HEK293T (cell line): ENCODE measurements around the gene C8A.

Source experiments
- CTCF ChIA-PET: fragments of 350-600 bp; formaldehyde crosslinking; extraction: SDS; loops from one replicate; lab custom pipeline; 2021; ENCODE audit warnings: antibody characterized with exemption, inconsistent platforms; lab: Yijun Ruan, JAX
- POLR2A ChIA-PET: fragments of 350-600 bp; formaldehyde crosslinking; extraction: SDS; loops from one replicate; lab custom pipeline; 2020; ENCODE audit warnings: antibody characterized with exemption, inconsistent platforms; lab: Yijun Ruan, JAX
- DNase-seq: peaks from one replicate; pipeline ENCODE4 v3.0.0; 2012; ENCODE audit warnings: mixed read lengths; ENCODE audit errors: extremely low spot score
- ARNT ChIP-seq: fragments of 450-650 bp; IDR thresholded peaks from 2 replicates; pipeline ENCODE4 v1.6.1; 2017; ENCODE audit warnings: mild to moderate bottlenecking
- BHLHE40 ChIP-seq: fragments of 450-650 bp; IDR thresholded peaks from 2 replicates; pipeline ENCODE4 v1.6.1; 2016; ENCODE audit warnings: mild to moderate bottlenecking, moderate library complexity, borderline replicate concordance
- CTBP1 ChIP-seq: fragments of 450-650 bp; IDR thresholded peaks from 2 replicates; pipeline ENCODE4 v1.6.1; 2016; ENCODE audit warnings: borderline replicate concordance
- ELF4 ChIP-seq: fragments of 450-650 bp; IDR thresholded peaks from 2 replicates; pipeline ENCODE4 v1.6.1; 2017; ENCODE audit warnings: antibody characterized with exemption
- FOXA1 ChIP-seq: fragments of 450-650 bp; IDR thresholded peaks from 2 replicates; pipeline ENCODE4 v1.6.1; 2016; ENCODE audit warnings: mild to moderate bottlenecking
- FOXK2 ChIP-seq: fragments of 450-650 bp; IDR thresholded peaks from 2 replicates; pipeline ENCODE4 v1.6.1; 2016; ENCODE audit warnings: mild to moderate bottlenecking
- FOXM1 ChIP-seq: fragments of 450-650 bp; IDR thresholded peaks from 2 replicates; pipeline ENCODE4 v1.6.1; 2017; ENCODE audit warnings: mild to moderate bottlenecking, borderline replicate concordance
- HDGF ChIP-seq: fragments of 450-650 bp; IDR thresholded peaks from 2 replicates; pipeline ENCODE4 v1.6.1; 2017; ENCODE audit warnings: antibody characterized with exemption, borderline replicate concordance
- L3MBTL2 ChIP-seq: fragments of 450-650 bp; conservative IDR thresholded peaks from 2 replicates; pipeline ENCODE4 v1.6.1; 2016; ENCODE audit warnings: mild to moderate bottlenecking
- LEF1 ChIP-seq: fragments of 450-650 bp; IDR thresholded peaks from 2 replicates; pipeline ENCODE4 v1.6.1; 2017; ENCODE audit warnings: mild to moderate bottlenecking, borderline replicate concordance
- NFRKB ChIP-seq: fragments of 450-650 bp; IDR thresholded peaks from 2 replicates; pipeline ENCODE4 v1.6.1; 2016; ENCODE audit warnings: mild to moderate bottlenecking, moderate library complexity
- SP1 ChIP-seq: fragments of 450-650 bp; IDR thresholded peaks from 2 replicates; pipeline ENCODE4 v1.6.1; 2017
- SUZ12 ChIP-seq: fragments of 450-650 bp; IDR thresholded peaks from 2 replicates; pipeline ENCODE4 v1.6.1; 2016; ENCODE audit warnings: mild to moderate bottlenecking
- TARDBP ChIP-seq: fragments of 450-650 bp; IDR thresholded peaks from 2 replicates; pipeline ENCODE4 v1.6.1; 2016
- ZNF384 ChIP-seq: fragments of 450-650 bp; IDR thresholded peaks from 2 replicates; pipeline ENCODE4 v1.6.1; 2016
- TF ChIP-seq, protein P1 (sequence below): fragments of 450-650 bp; IDR thresholded peaks from 2 replicates; pipeline ENCODE4 v1.6.1; 2016

The C8A gene

GRCh38 chr1:56872597-56872996 is 18.0 kb downstream of the C8A start:
- ChIA-PET POLR2A (no interaction called here), CTCF (no interaction called here)
- TF ChIP-seq CTBP1: no peak
- no peak for TF ChIP-seq FOXK2
- TF ChIP-seq SP1: no peak
- TF ChIP-seq LEF1: no peak
- no peak for TF ChIP-seq HDGF
- no peak for TF ChIP-seq NFRKB
- no peak for TF ChIP-seq ELF4
- no peak for TF ChIP-seq FOXM1
- TF ChIP-seq ZNF384: no peak
- no peak for TF ChIP-seq SUZ12
- no peak for TF ChIP-seq FOXA1
- no peak for TF ChIP-seq L3MBTL2
- no peak for DNase-seq

DNA sequence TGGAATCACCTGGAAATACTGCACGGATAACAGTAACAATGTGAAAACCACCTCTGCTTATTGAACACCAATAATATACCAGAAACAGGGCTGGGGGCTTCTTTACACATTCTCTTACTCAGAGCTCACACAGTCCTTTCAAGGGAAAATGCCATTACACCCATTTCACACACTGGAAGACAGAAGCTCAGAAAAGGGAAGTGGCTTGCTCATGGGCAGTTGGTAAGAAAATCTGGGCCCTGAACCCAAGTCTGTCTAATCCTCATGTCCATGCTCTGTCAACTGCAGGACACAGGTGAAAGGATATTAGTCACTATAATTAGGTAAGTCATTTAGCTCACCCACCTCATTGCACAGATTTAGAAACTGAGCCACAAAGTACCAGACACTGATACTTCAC is 18.6 kb downstream of the C8A start:
- POLR2A ChIA-PET: no interaction called here
- TF ChIP-seq SP1: no peak
- TF ChIP-seq L3MBTL2: no peak
- DNase-seq: no peak
- CTCF ChIA-PET: no interaction called here

- CTCF ChIA-PET: no interaction called here
- no peak for DNase-seq
- TF ChIP-seq NFRKB (no peak), SP1 (no peak), ARNT (no peak), HDGF (no peak), ELF4 (no peak), L3MBTL2 (no peak), FOXK2 (no peak), ZNF384 (no peak), BHLHE40 (no peak), FOXA1 (no peak), FOXM1 (no peak), SUZ12 (no peak)
- TF ChIP-seq, protein P1, sequence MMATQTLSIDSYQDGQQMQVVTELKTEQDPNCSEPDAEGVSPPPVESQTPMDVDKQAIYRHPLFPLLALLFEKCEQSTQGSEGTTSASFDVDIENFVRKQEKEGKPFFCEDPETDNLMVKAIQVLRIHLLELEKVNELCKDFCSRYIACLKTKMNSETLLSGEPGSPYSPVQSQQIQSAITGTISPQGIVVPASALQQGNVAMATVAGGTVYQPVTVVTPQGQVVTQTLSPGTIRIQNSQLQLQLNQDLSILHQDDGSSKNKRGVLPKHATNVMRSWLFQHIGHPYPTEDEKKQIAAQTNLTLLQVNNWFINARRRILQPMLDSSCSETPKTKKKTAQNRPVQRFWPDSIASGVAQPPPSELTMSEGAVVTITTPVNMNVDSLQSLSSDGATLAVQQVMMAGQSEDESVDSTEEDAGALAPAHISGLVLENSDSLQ: no peak
- POLR2A ChIA-PET: no interaction called here
Measured at GRCh38 chr1:56874689-56875088, 20.1 kb downstream of the C8A start.

GRCh38 chr1:56877973-56878372 is 23.4 kb downstream of the C8A start:
- TF ChIP-seq LEF1: no peak
- no peak for TF ChIP-seq FOXK2
- TF ChIP-seq ZNF384: no peak
- no peak for TF ChIP-seq NFRKB
- no peak for TF ChIP-seq CTBP1
- TF ChIP-seq, protein P1: no peak
- no peak for TF ChIP-seq SUZ12
- TF ChIP-seq ELF4: no peak
- TF ChIP-seq SP1: no peak
- no peak for TF ChIP-seq FOXM1
- no peak for TF ChIP-seq ARNT
- TF ChIP-seq FOXA1: no peak
- no peak for TF ChIP-seq BHLHE40
- no peak for TF ChIP-seq HDGF
- TF ChIP-seq TARDBP: no peak
- no peak for TF ChIP-seq L3MBTL2
- ChIA-PET POLR2A (no interaction called here), CTCF (no interaction called here)
- DNase-seq: no peak

DNA sequence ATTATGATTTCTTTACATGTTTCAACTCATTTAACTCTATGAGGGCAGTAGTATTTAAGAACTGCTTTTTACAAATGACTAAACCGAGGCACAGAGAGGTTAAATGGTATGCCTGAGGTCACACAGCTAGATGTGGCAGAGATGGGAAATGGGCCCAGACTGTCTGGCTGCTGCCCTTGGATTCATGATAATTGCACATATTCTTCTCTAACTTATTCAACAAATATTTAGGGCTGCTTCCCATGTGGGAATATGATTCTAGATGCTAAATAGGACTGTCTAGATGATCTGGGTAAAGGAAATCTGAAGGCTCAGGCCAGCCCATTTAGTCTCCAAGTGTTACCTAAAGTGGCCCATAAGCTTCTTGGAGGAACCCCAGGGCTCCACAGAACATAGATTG is 26.2 kb downstream of the C8A start:
- no peak for DNase-seq
- CTCF ChIA-PET: no interaction called here
- TF ChIP-seq HDGF (no peak), FOXK2 (no peak), ZNF384 (no peak), NFRKB (no peak), LEF1 (no peak), FOXM1 (no peak), ELF4 (no peak), CTBP1 (no peak), BHLHE40 (no peak), TARDBP (no peak), SP1 (no peak), ARNT (no peak), SUZ12 (no peak)
- TF ChIP-seq, protein P1: no peak
- POLR2A ChIA-PET: no interaction called here

DNA sequence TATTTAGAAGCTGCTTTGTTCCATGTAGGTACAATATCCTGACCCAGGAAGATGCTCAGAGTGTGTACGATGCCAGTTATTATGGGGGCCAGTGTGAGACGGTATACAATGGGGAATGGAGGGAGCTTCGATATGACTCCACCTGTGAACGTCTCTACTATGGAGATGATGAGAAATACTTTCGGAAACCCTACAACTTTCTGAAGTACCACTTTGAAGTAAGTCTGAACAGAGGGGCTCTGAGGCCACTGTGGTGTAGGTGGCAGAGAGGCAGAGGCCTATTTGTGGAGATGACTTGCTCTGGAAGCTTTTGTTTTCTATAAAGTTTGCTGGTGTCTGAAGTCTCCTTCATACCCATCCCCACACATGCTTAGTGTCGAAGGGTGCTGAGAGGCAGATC is 26.8 kb downstream of the C8A start:
- POLR2A ChIA-PET: no interaction called here
- CTCF ChIA-PET: no interaction called here
- no peak for DNase-seq
- TF ChIP-seq SUZ12: no peak
- no peak for TF ChIP-seq ARNT

GRCh38 chr1:56890229-56890628 is 35.6 kb downstream of the C8A start:
- POLR2A ChIA-PET: no interaction called here
- no peak for DNase-seq
- CTCF ChIA-PET: interaction anchor here (0.6 kb wide), 1 partner anchor 90 kb away, joined by 3 read pairs; no protein-coding TSS in a partner anchor
- TF ChIP-seq SP1 (no peak), BHLHE40 (no peak), L3MBTL2 (no peak), FOXA1 (no peak), LEF1 (no peak)
